Neuronal stem cell (in vitro differentiated cells): ENCODE measurements around the gene RTTN.
"Not testable (repeated sequence)": the region's sequence is repeated elsewhere in the genome, so short reads cannot be mapped to it uniquely, and the experiment has no call there.

Experiments
- DNase-seq: peaks from one replicate; pipeline ENCODE4 v3.0.0-alpha.2; 2013; ENCODE audit warnings: low spot score
- H2AFZ ChIP-seq: one replicate; pipeline ENCODE4 v1.6.1; 2013; ENCODE audit warnings: mild to moderate bottlenecking, low read length, inconsistent platforms
- H2AK5ac ChIP-seq: 2 replicates; pipeline ENCODE4 v1.6.1; 2013; ENCODE audit warnings: low read depth, mild to moderate bottlenecking, inconsistent platforms, low read length, moderate library complexity, mixed read lengths
- H2BK120ac ChIP-seq: 2 replicates; pipeline ENCODE4 v1.6.1; 2013; ENCODE audit warnings: low read depth, mild to moderate bottlenecking, inconsistent platforms, low read length, moderate library complexity, mixed read lengths
- H2BK12ac ChIP-seq: one replicate; pipeline ENCODE4 v1.6.1; 2013; ENCODE audit warnings: low read length, inconsistent platforms
- H2BK15ac ChIP-seq: 2 replicates; pipeline ENCODE4 v1.6.1; 2013; ENCODE audit warnings: mild to moderate bottlenecking, low read length, inconsistent platforms, mixed read lengths
- H2BK5ac ChIP-seq: one replicate; pipeline ENCODE4 v1.6.1; 2013; ENCODE audit warnings: inconsistent platforms, mild to moderate bottlenecking, low read length, moderate library complexity
- H3K14ac ChIP-seq: one replicate; pipeline ENCODE4 v1.6.1; 2013; ENCODE audit warnings: low read length, inconsistent platforms
- H3K18ac ChIP-seq: 2 replicates; pipeline ENCODE4 v1.6.1; 2013; ENCODE audit warnings: low read length, inconsistent platforms
- H3K23ac ChIP-seq: 2 replicates; pipeline ENCODE4 v1.6.1; 2013; ENCODE audit warnings: low read depth, mild to moderate bottlenecking, mixed read lengths, low read length, inconsistent platforms; ENCODE audit not compliant: poor library complexity
- H3K27ac ChIP-seq: replicated peaks from 3 replicates; pipeline ENCODE4 v1.5.1; 2013; ENCODE audit warnings: low read length, inconsistent platforms
- H3K27me3 ChIP-seq, 3 experiments: 2 replicates each; pipeline ENCODE4 v1.6.1; 2013; ENCODE audit warnings: low read length in 3 of 3, mild to moderate bottlenecking in 2 of 3, inconsistent platforms in 1 of 3, low read depth in 1 of 3, mixed read lengths in 1 of 3, moderate library complexity in 1 of 3; ENCODE audit not compliant: control insufficient read depth in 3 of 3, insufficient read depth in 3 of 3
- H3K36me3 ChIP-seq, 2 donors: replicated peaks in 1 of 2; 2 replicates each; pipeline ENCODE4 v1.6.1; 2013; ENCODE audit warnings: low read length in 2 of 2; ENCODE audit not compliant: control insufficient read depth in 2 of 2, insufficient read depth in 2 of 2
- H3K4ac ChIP-seq: 2 replicates; pipeline ENCODE4 v1.6.1; 2013; ENCODE audit warnings: inconsistent platforms, mild to moderate bottlenecking, low read length, moderate library complexity
- H3K4me1 ChIP-seq, 2 donors: 1 replicate in 1 of 2; 2 replicates in 1 of 2; pipeline ENCODE4 v1.6.1; 2013; ENCODE audit warnings: low read length in 2 of 2, low read depth in 1 of 2; ENCODE audit not compliant: control insufficient read depth in 2 of 2, insufficient read depth in 1 of 2
- H3K4me2 ChIP-seq: one replicate; pipeline ENCODE4 v1.6.1; 2013; ENCODE audit warnings: mild to moderate bottlenecking, low read length, inconsistent platforms; ENCODE audit not compliant: insufficient read depth, poor library complexity, severe bottlenecking
- H3K4me3 ChIP-seq, 2 donors: 2 replicates each; pipeline ENCODE4 v1.5.1; 2013; ENCODE audit warnings: low read length in 2 of 2, mild to moderate bottlenecking in 2 of 2, inconsistent platforms in 1 of 2, moderate library complexity in 1 of 2
- H3K79me1 ChIP-seq: one replicate; pipeline ENCODE4 v1.6.1; 2013; ENCODE audit warnings: low read depth, mild to moderate bottlenecking, inconsistent platforms, low read length, moderate library complexity
- H3K9ac ChIP-seq: one replicate; pipeline ENCODE4 v1.6.1; 2013; ENCODE audit warnings: mild to moderate bottlenecking, low read depth, low read length, inconsistent platforms; ENCODE audit not compliant: poor library complexity
- H3K9me3 ChIP-seq, 2 donors: replicated peaks in 1 of 2; 2 replicates each; pipeline versions ENCODE3 to v1.6.1; 2013; ENCODE audit warnings: low read length in 2 of 2, mild to moderate bottlenecking in 2 of 2, inconsistent platforms in 1 of 2, low read depth in 1 of 2, mixed read lengths in 1 of 2, moderate library complexity in 1 of 2; ENCODE audit not compliant: control insufficient read depth in 2 of 2, insufficient read depth in 1 of 2
- H4K8ac ChIP-seq: one replicate; pipeline ENCODE4 v1.6.1; 2013; ENCODE audit warnings: low read depth, mild to moderate bottlenecking, inconsistent platforms, low read length, moderate library complexity
- H4K91ac ChIP-seq: one replicate; pipeline ENCODE4 v1.6.1; 2013; ENCODE audit warnings: low read length, low read depth, mild to moderate bottlenecking, inconsistent platforms; ENCODE audit not compliant: poor library complexity
- WGBS, 2 donors: extraction: QIAGEN DNeasy Blood & Tissue Kit; methylation state at CpG; one replicate each; pipeline ENCODE4 v1.1.7; 2013; ENCODE audit warnings: missing lambda C conversion rate in 2 of 2, mixed read lengths in 1 of 2; ENCODE audit not compliant: insufficient read length in 2 of 2, insufficient replicate concordance in 1 of 2; ENCODE audit errors: extremely low coverage in 2 of 2; 5-methylcytosine and 5-hydroxymethylcytosine counted together

RTTN gene

GRCh38 chr18:70107091-70107490, 98.4 kb downstream of the RTTN start:
- WGBS, 2 donors = no CpG with 5 or more reads among the region's 6 CpGs
- Histone ChIP-seq H3K4me3 (no peak overlapping the region), H3K9me3 (peaks cover 0 to 2% of the 10 kb centered on the region in 2 donors), H2BK15ac (no peak overlapping the region), H3K4ac (no peak overlapping the region), H3K27ac (no peak overlapping the region), H3K36me3 (peaks cover 6 to 41% of the 10 kb centered on the region in 2 donors), H3K14ac (no peak overlapping the region), H3K79me1 (no peaks in the 10 kb centered on the region), H3K18ac (no peak overlapping the region), H2BK120ac (no peak overlapping the region), H2BK5ac (no peak overlapping the region), H2AFZ (no peak overlapping the region), H3K27me3 (no peaks in the 10 kb centered on the region), H3K4me2 (no peak overlapping the region), H3K9ac (no peak overlapping the region), H2BK12ac (no peak overlapping the region), H3K23ac (no peak overlapping the region), H3K4me1 (no peaks in the 10 kb centered on the region), H4K91ac (no peak overlapping the region), H2AK5ac (no peak overlapping the region), H4K8ac (no peak overlapping the region)
- no peak for DNase-seq

DNA sequence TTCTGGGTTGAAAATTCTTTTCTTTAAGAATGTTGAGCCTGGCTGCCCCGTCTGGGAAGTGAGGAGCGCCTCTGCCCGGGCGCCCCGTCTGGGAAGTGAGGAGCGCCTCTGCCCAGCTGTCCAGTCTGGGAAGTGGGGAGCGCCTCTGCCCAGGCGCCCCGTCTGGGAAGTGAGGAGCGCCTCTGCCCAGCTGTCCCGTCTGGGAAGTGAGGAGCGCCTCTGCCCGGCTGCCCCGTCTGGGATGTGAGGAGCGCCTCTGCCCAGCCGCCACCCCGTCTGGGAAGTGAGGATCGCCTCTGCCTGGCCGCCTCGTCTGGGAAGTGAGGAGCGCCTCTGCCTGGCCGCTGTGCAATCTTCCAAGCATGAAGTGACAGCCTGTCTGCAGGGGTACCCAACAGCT, 102.6 kb downstream of the RTTN start:
- H2BK12ac ChIP-seq, H2AFZ ChIP-seq, DNase-seq, H2BK5ac ChIP-seq, H4K91ac ChIP-seq, H3K4me1 ChIP-seq, H2AK5ac ChIP-seq, H3K4me3 ChIP-seq, H3K4me2 ChIP-seq, H3K14ac ChIP-seq, H2BK120ac ChIP-seq, H3K9me3 ChIP-seq, H3K27ac ChIP-seq, H2BK15ac ChIP-seq, H4K8ac ChIP-seq, H3K27me3 ChIP-seq, H3K4ac ChIP-seq, H3K18ac ChIP-seq, H3K9ac ChIP-seq, H3K79me1 ChIP-seq, H3K23ac ChIP-seq: not testable (repeated sequence)
- peaks cover 3 to 18% of the 10 kb centered on the region in 2 donors for H3K36me3 ChIP-seq
- WGBS, 2 donors = no CpG with 5 or more reads among the region's 22 CpGs

DNA sequence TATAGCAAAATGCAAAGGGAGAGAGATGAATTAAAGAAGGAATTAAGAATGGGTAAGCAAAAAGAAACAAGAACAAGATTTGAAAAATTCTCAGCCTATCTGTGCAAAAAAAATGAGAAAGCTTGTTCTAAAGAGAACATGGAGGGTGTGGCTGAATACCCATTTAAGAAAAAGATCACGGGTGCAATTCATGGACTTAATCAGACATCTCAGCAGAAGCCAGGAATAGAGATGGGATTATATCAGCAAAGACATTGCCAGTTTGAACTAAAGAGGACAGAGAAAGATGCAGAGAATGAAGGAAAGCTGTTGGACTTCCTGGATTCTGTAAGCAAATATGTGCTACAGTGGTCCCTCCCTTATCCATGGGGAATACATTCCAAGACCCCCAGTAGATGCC, 115.6 kb downstream of the RTTN start:
- Histone ChIP-seq H2AK5ac (no peak overlapping the region), H4K8ac (no peak overlapping the region), H3K9me3 (no peaks in the 10 kb centered on the region), H2BK120ac (no peak overlapping the region), H3K14ac (no peak overlapping the region), H3K4ac (no peak overlapping the region), H4K91ac (no peak overlapping the region), H3K9ac (no peak overlapping the region), H3K18ac (no peak overlapping the region), H2BK12ac (no peak overlapping the region), H3K23ac (no peak overlapping the region), H3K27me3 (no peaks in the 10 kb centered on the region), H3K4me2 (no peak overlapping the region), H3K36me3 (peaks cover 4 to 52% of the 10 kb centered on the region in 2 donors), H2AFZ (no peak overlapping the region), H3K27ac (no peak overlapping the region), H3K4me3 (no peak overlapping the region), H2BK5ac (no peak overlapping the region), H3K4me1 (no peaks in the 10 kb centered on the region), H3K79me1 (no peaks in the 10 kb centered on the region), H2BK15ac (no peak overlapping the region)
- WGBS, 2 donors = no CpG with 5 or more reads among the region's 1 CpG
- no peak for DNase-seq

DNA sequence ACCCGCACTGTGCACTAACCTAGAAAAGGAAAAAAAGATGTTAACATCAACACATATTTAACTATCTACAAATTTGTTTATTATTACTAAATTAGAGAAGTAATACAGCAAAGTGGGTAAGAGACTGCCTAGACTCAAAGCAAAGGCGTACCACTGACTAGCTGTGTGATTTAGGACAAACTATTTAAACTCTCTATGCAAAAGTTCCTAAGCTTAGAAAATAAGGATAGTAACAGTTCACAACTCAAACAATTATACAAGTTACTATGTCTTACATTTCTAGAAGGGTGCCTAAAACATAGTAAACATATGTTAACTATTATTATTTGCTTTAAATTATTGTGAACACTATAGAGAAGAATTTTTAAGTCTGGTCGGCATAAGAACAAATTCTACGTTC, 119.4 kb downstream of the RTTN start:
- no peaks in the 10 kb centered on the region for H3K27me3 ChIP-seq
- H3K4me3 ChIP-seq = no peak overlapping the region
- no peak overlapping the region for H3K27ac ChIP-seq
- H3K4me1 ChIP-seq = no peaks in the 10 kb centered on the region
- H3K79me1 ChIP-seq = no peaks in the 10 kb centered on the region
- no peaks in the 10 kb centered on the region for H3K9me3 ChIP-seq
- H2BK15ac ChIP-seq = no peak overlapping the region
- no peak overlapping the region for H3K4ac ChIP-seq
- H2AFZ ChIP-seq = no peak overlapping the region
- H3K36me3 ChIP-seq = peaks cover 4 to 44% of the 10 kb centered on the region in 2 donors
- H3K18ac ChIP-seq = no peak overlapping the region
- no peak overlapping the region for H3K14ac ChIP-seq
- H2BK12ac ChIP-seq = no peak overlapping the region
- H4K8ac ChIP-seq = no peak overlapping the region
- DNase-seq = no peak
- H3K23ac ChIP-seq = no peak overlapping the region
- no peak overlapping the region for H4K91ac ChIP-seq
- no peak overlapping the region for H2BK120ac ChIP-seq
- H2AK5ac ChIP-seq = no peak overlapping the region
- WGBS, 2 donors = no CpG with 5 or more reads among the region's 4 CpGs
- H3K4me2 ChIP-seq = no peak overlapping the region
- no peak overlapping the region for H3K9ac ChIP-seq
- no peak overlapping the region for H2BK5ac ChIP-seq
